GM12873 (cell line): Measurements from ENCODE around the gene LHX4.

Experiments
- TF ChIP-seq, protein P1 (sequence below): IDR thresholded peaks from 2 replicates; pipeline ENCODE4 v1.5.1; 2012; ENCODE audit warnings: low read depth, mild to moderate bottlenecking, moderate library complexity, low read length, control low read depth; ENCODE audit not compliant: insufficient read depth; ENCODE audit errors: missing control alignments

Gene LHX4

GRCh38 chr1:180280617-180281016 lies 50.6 kb downstream of the LHX4 start:
- TF ChIP-seq, protein P1, sequence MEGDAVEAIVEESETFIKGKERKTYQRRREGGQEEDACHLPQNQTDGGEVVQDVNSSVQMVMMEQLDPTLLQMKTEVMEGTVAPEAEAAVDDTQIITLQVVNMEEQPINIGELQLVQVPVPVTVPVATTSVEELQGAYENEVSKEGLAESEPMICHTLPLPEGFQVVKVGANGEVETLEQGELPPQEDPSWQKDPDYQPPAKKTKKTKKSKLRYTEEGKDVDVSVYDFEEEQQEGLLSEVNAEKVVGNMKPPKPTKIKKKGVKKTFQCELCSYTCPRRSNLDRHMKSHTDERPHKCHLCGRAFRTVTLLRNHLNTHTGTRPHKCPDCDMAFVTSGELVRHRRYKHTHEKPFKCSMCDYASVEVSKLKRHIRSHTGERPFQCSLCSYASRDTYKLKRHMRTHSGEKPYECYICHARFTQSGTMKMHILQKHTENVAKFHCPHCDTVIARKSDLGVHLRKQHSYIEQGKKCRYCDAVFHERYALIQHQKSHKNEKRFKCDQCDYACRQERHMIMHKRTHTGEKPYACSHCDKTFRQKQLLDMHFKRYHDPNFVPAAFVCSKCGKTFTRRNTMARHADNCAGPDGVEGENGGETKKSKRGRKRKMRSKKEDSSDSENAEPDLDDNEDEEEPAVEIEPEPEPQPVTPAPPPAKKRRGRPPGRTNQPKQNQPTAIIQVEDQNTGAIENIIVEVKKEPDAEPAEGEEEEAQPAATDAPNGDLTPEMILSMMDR = no peak

GRCh38 chr1:180281490-180281889 lies 51.4 kb downstream of the LHX4 start:
- TF ChIP-seq, protein P1 = no peak

GRCh38 chr1:180282401-180283044 lies 52.5 kb downstream of the LHX4 start:
- TF ChIP-seq, protein P1 = no peak

- TF ChIP-seq, protein P1 = no peak
Observed at GRCh38 chr1:180283098-180283497, 53.0 kb downstream of the LHX4 start.

- TF ChIP-seq, protein P1 = no peak
Observed at GRCh38 chr1:180286417-180286816, 56.4 kb downstream of the LHX4 start.

- TF ChIP-seq, protein P1 = no peak
Observed at GRCh38 chr1:180287988-180288705, 58.1 kb downstream of the LHX4 start.

DNA sequence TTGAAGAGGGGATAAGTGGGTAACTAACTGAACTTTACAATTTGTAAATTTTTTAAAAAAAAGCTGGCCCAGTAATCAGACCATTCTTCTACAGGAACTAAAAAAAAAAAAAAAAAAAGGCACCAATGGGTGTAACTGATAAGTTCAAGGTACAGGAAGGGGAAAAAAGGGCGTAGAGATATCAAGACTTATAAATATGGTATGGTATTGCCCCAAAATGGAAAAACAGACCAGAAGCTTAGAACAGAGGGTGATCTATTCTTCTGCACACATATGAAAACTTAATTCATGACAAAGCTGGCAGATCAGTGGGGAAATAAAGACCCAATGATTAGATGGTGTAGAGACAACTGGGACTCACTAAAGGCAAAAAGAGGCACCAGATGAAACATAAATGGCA lies 58.9 kb downstream of the LHX4 start:
- TF ChIP-seq, protein P1 = no peak
